ENCODE measurements around the gene PANX2.
A peak's percentile ranks its signal among the peaks of the same experiment; 100 is the strongest.

PANX2 gene

GRCh38 chr22:50208430-50208938, 38.0 kb downstream of the PANX2 start:
- no peak overlapping the region for H2BK5ac ChIP-seq (ENCODE audit: low read depth, low read length, poor library complexity, severe bottlenecking)
- DNase-seq, result no peak
- H3K14ac ChIP-seq (ENCODE audit: low read length in 2 of 2), result no peak overlapping the region
- H4K91ac ChIP-seq (ENCODE audit: low read length), result no peak overlapping the region
- peaks cover 67 to 71% of the 10 kb centered on the region in 2 experiments for H3K36me3 ChIP-seq (ENCODE audit: control insufficient read depth in 1 of 2, insufficient read depth in 2 of 2, low read depth in 1 of 2, low read length in 2 of 2)
- no peak overlapping the region for H3K4me3 ChIP-seq (ENCODE audit: insufficient read depth in 1 of 2, low read depth in 1 of 2, low read length in 2 of 2)
- H3K4ac ChIP-seq (ENCODE audit: low read depth in 1 of 2, low read length in 2 of 2), result no peak overlapping the region
- no peak overlapping the region for H3K4me2 ChIP-seq (ENCODE audit: low read length, poor library complexity, severe bottlenecking)
- no peak overlapping the region for H2BK15ac ChIP-seq (ENCODE audit: low read depth, poor library complexity, severe bottlenecking)
- no peak overlapping the region for H3K9ac ChIP-seq (ENCODE audit: low read length)
- no peak overlapping the region for H3K27ac ChIP-seq (ENCODE audit: low read length, poor library complexity, severe bottlenecking)
- no peak overlapping the region for H3K23ac ChIP-seq (ENCODE audit: low read length in 2 of 2)
- H2AK5ac ChIP-seq (ENCODE audit: low read length, severe bottlenecking), result no peak overlapping the region
- no peak overlapping the region for H2BK120ac ChIP-seq (ENCODE audit: low read depth, low read length)
- peaks cover 39% of the 10 kb centered on the region for H3K79me1 ChIP-seq (replicated peaks; ENCODE audit: low read length, poor library complexity, severe bottlenecking)
- no peak overlapping the region for H3K18ac ChIP-seq (ENCODE audit: low read depth in 1 of 2, low read length in 2 of 2)
- no peak overlapping the region for H4K8ac ChIP-seq (ENCODE audit: low read length)
- H3K27me3 ChIP-seq (ENCODE audit: control insufficient read depth in 1 of 2, insufficient read depth in 1 of 2, low read length in 2 of 2), result no peaks in the 10 kb centered on the region
- WGBS, result 97% methylated on average over 22 of the region's 22 CpGs
- no peak overlapping the region for H2BK12ac ChIP-seq (ENCODE audit: low read length in 2 of 2)
- no peak overlapping the region for H2AFZ ChIP-seq (ENCODE audit: low read depth, low read length)
- H3K9me3 ChIP-seq (ENCODE audit: control insufficient read depth, low read length), result no peaks in the 10 kb centered on the region
- H3K4me1 ChIP-seq (ENCODE audit: control insufficient read depth, insufficient read depth, low read depth, low read length), result peaks cover 11% of the 10 kb centered on the region

GRCh38 chr22:50208939-50209892, 38.7 kb downstream of the PANX2 start:
- Histone ChIP-seq H3K27ac (ENCODE audit: low read length, poor library complexity, severe bottlenecking) (no peak overlapping the region), H3K36me3 (ENCODE audit: control insufficient read depth in 1 of 2, insufficient read depth in 2 of 2, low read depth in 1 of 2, low read length in 2 of 2) (peaks cover 68 to 71% of the 10 kb centered on the region in 2 experiments), H2AFZ (ENCODE audit: low read depth, low read length) (no peak overlapping the region), H2AK5ac (ENCODE audit: low read length, severe bottlenecking) (no peak overlapping the region), H2BK15ac (ENCODE audit: low read depth, poor library complexity, severe bottlenecking) (no peak overlapping the region), H3K4me3 (ENCODE audit: insufficient read depth in 1 of 2, low read depth in 1 of 2, low read length in 2 of 2) (no peak overlapping the region), H2BK5ac (ENCODE audit: low read depth, low read length, poor library complexity, severe bottlenecking) (no peak overlapping the region), H3K27me3 (ENCODE audit: control insufficient read depth in 1 of 2, insufficient read depth in 1 of 2, low read length in 2 of 2) (no peaks in the 10 kb centered on the region), H3K4me2 (ENCODE audit: low read length, poor library complexity, severe bottlenecking) (no peak overlapping the region), H4K8ac (ENCODE audit: low read length) (no peak overlapping the region), H3K9ac (ENCODE audit: low read length) (no peak overlapping the region), H4K91ac (ENCODE audit: low read length) (no peak overlapping the region), H2BK120ac (ENCODE audit: low read depth, low read length) (no peak overlapping the region), H3K23ac (ENCODE audit: low read length in 2 of 2) (no peak overlapping the region), H3K4me1 (ENCODE audit: control insufficient read depth, insufficient read depth, low read depth, low read length) (peaks cover 11% of the 10 kb centered on the region), H2BK12ac (ENCODE audit: low read length in 2 of 2) (no peak overlapping the region), H3K79me1 (replicated peaks; ENCODE audit: low read length, poor library complexity, severe bottlenecking) (peaks cover 37% of the 10 kb centered on the region), H3K9me3 (ENCODE audit: control insufficient read depth, low read length) (no peaks in the 10 kb centered on the region), H3K4ac (ENCODE audit: low read depth in 1 of 2, low read length in 2 of 2) (no peak overlapping the region), H3K18ac (ENCODE audit: low read depth in 1 of 2, low read length in 2 of 2) (no peak overlapping the region), H3K14ac (ENCODE audit: low read length in 2 of 2) (no peak overlapping the region)
- 94% methylated on average over 31 of the region's 31 CpGs for WGBS
- DNase-seq, result no peak

- 68% methylated on average over 20 of the region's 20 CpGs for WGBS
- peaks cover 72 to 73% of the 10 kb centered on the region in 2 experiments for H3K36me3 ChIP-seq (ENCODE audit: control insufficient read depth in 1 of 2, insufficient read depth in 2 of 2, low read depth in 1 of 2, low read length in 2 of 2)
- no peak overlapping the region for H2BK120ac ChIP-seq (ENCODE audit: low read depth, low read length)
- no peaks in the 10 kb centered on the region for H3K27me3 ChIP-seq (ENCODE audit: control insufficient read depth in 1 of 2, insufficient read depth in 1 of 2, low read length in 2 of 2)
- H3K18ac ChIP-seq (ENCODE audit: low read depth in 1 of 2, low read length in 2 of 2), result no peak overlapping the region
- peak; percentile 67 for DNase-seq
- H2BK12ac ChIP-seq (ENCODE audit: low read length in 2 of 2), result no peak overlapping the region
- peaks cover 33% of the 10 kb centered on the region for H3K79me1 ChIP-seq (replicated peaks; ENCODE audit: low read length, poor library complexity, severe bottlenecking)
- H3K9ac ChIP-seq (ENCODE audit: low read length), result no peak overlapping the region
- no peak overlapping the region for H3K4ac ChIP-seq (ENCODE audit: low read depth in 1 of 2, low read length in 2 of 2)
- H3K23ac ChIP-seq (ENCODE audit: low read length in 2 of 2), result no peak overlapping the region
- H4K8ac ChIP-seq (ENCODE audit: low read length), result no peak overlapping the region
- no peak overlapping the region for H2BK5ac ChIP-seq (ENCODE audit: low read depth, low read length, poor library complexity, severe bottlenecking)
- H2AK5ac ChIP-seq (ENCODE audit: low read length, severe bottlenecking), result no peak overlapping the region
- H3K4me2 ChIP-seq (ENCODE audit: low read length, poor library complexity, severe bottlenecking), result no peak overlapping the region
- H3K27ac ChIP-seq (ENCODE audit: low read length, poor library complexity, severe bottlenecking), result no peak overlapping the region
- no peaks in the 10 kb centered on the region for H3K9me3 ChIP-seq (ENCODE audit: control insufficient read depth, low read length)
- H3K4me3 ChIP-seq (ENCODE audit: insufficient read depth in 1 of 2, low read depth in 1 of 2, low read length in 2 of 2), result no peak overlapping the region
- no peak overlapping the region for H2BK15ac ChIP-seq (ENCODE audit: low read depth, poor library complexity, severe bottlenecking)
- peaks cover 11% of the 10 kb centered on the region for H3K4me1 ChIP-seq (ENCODE audit: control insufficient read depth, insufficient read depth, low read depth, low read length)
- H3K14ac ChIP-seq (ENCODE audit: low read length in 2 of 2), result no peak overlapping the region
- H2AFZ ChIP-seq (ENCODE audit: low read depth, low read length), result no peak overlapping the region
- no peak overlapping the region for H4K91ac ChIP-seq (ENCODE audit: low read length)
These were observed 39.4 kb downstream of the PANX2 start for GRCh38 chr22:50209893-50210292.

GRCh38 chr22:50210378-50211139, 40.0 kb downstream of the PANX2 start:
- H4K8ac ChIP-seq (ENCODE audit: low read length), result no peak overlapping the region
- no peak overlapping the region for H3K4me3 ChIP-seq (ENCODE audit: insufficient read depth in 1 of 2, low read depth in 1 of 2, low read length in 2 of 2)
- H4K91ac ChIP-seq (ENCODE audit: low read length), result no peak overlapping the region
- H3K23ac ChIP-seq (ENCODE audit: low read length in 2 of 2), result no peak overlapping the region
- H2BK15ac ChIP-seq (ENCODE audit: low read depth, poor library complexity, severe bottlenecking), result no peak overlapping the region
- H3K27ac ChIP-seq (ENCODE audit: low read length, poor library complexity, severe bottlenecking), result no peak overlapping the region
- H3K9me3 ChIP-seq (ENCODE audit: control insufficient read depth, low read length), result no peaks in the 10 kb centered on the region
- H2BK120ac ChIP-seq (ENCODE audit: low read depth, low read length), result no peak overlapping the region
- H3K18ac ChIP-seq (ENCODE audit: low read depth in 1 of 2, low read length in 2 of 2), result no peak overlapping the region
- peaks cover 11% of the 10 kb centered on the region for H3K4me1 ChIP-seq (ENCODE audit: control insufficient read depth, insufficient read depth, low read depth, low read length)
- no peak overlapping the region for H3K14ac ChIP-seq (ENCODE audit: low read length in 2 of 2)
- no peak overlapping the region for H3K4ac ChIP-seq (ENCODE audit: low read depth in 1 of 2, low read length in 2 of 2)
- peaks cover 76 to 78% of the 10 kb centered on the region in 2 experiments for H3K36me3 ChIP-seq (ENCODE audit: control insufficient read depth in 1 of 2, insufficient read depth in 2 of 2, low read depth in 1 of 2, low read length in 2 of 2)
- no peak overlapping the region for H3K9ac ChIP-seq (ENCODE audit: low read length)
- no peak overlapping the region for H2BK12ac ChIP-seq (ENCODE audit: low read length in 2 of 2)
- H2BK5ac ChIP-seq (ENCODE audit: low read depth, low read length, poor library complexity, severe bottlenecking), result no peak overlapping the region
- WGBS, result 97% methylated on average over 30 of the region's 32 CpGs
- no peak for DNase-seq
- H2AFZ ChIP-seq (ENCODE audit: low read depth, low read length), result no peak overlapping the region
- no peaks in the 10 kb centered on the region for H3K27me3 ChIP-seq (ENCODE audit: control insufficient read depth in 1 of 2, insufficient read depth in 1 of 2, low read length in 2 of 2)
- H3K4me2 ChIP-seq (ENCODE audit: low read length, poor library complexity, severe bottlenecking), result no peak overlapping the region
- peaks cover 31% of the 10 kb centered on the region for H3K79me1 ChIP-seq (replicated peaks; ENCODE audit: low read length, poor library complexity, severe bottlenecking)
- no peak overlapping the region for H2AK5ac ChIP-seq (ENCODE audit: low read length, severe bottlenecking)
